ENCODE results near the gene CEACAM1. TPM values are rescaled to one million over a fixed set of nuclear protein-coding genes. Genes with fewer than 3 reads are reported as not detected.
"Not testable (repeated sequence)": the region's sequence is repeated elsewhere in the genome, so short reads cannot be mapped to it uniquely, and the experiment has no call there.

CEACAM1 gene
- polyA plus RNA-seq, 4 donors: 16.3 to 54.2 (median 32.9) TPM

GRCh38 chr19:42487032-42487797, 41.1 kb downstream of the CEACAM1 start:
- Histone ChIP-seq H3K27me3 (ENCODE audit: control insufficient read depth in 3 of 3, insufficient read depth in 3 of 3, low read length in 3 of 3) (no peaks in the 10 kb centered on the region), H3K4me3 (ENCODE audit: low read depth in 1 of 3, low read length in 3 of 3) (no peak overlapping the region), H3K9me3 (ENCODE audit: control insufficient read depth in 2 of 2, insufficient read depth in 1 of 2, low read depth in 1 of 2, low read length in 1 of 2) (no peaks in the 10 kb centered on the region), H3K4me1 (ENCODE audit: control insufficient read depth in 3 of 3, insufficient read depth in 2 of 3, low read depth in 1 of 3, low read length in 2 of 3) (peaks cover 0 to 5% (median 0%) of the 10 kb centered on the region in 3 donors), H3K27ac (ENCODE audit: low read depth in 1 of 3, low read length in 2 of 3) (no peak overlapping the region), H3K36me3 (ENCODE audit: control insufficient read depth in 3 of 3, insufficient read depth in 2 of 3, low read depth in 1 of 3, low read length in 3 of 3) (no peaks in the 10 kb centered on the region)
- 80 to 91% (median 86%) methylated on average over 3 of the region's 3 CpGs for WGBS, 3 donors
- FAIRE-seq: no peak
- DNase-seq: no peak

GRCh38 chr19:42485036-42485435, 43.2 kb downstream of the CEACAM1 start:
- FAIRE-seq; H3K9me3 ChIP-seq (ENCODE audit: control insufficient read depth in 2 of 2, insufficient read depth in 1 of 2, low read depth in 1 of 2, low read length in 1 of 2); H3K36me3 ChIP-seq (ENCODE audit: control insufficient read depth in 3 of 3, insufficient read depth in 2 of 3, low read depth in 1 of 3, low read length in 3 of 3); H3K4me3 ChIP-seq (ENCODE audit: low read depth in 1 of 3, low read length in 3 of 3); H3K27me3 ChIP-seq (ENCODE audit: control insufficient read depth in 3 of 3, insufficient read depth in 3 of 3, low read length in 3 of 3); H3K27ac ChIP-seq (ENCODE audit: low read depth in 1 of 3, low read length in 2 of 3); DNase-seq: not testable (repeated sequence)
- H3K4me1 ChIP-seq (ENCODE audit: control insufficient read depth in 3 of 3, insufficient read depth in 2 of 3, low read depth in 1 of 3, low read length in 2 of 3): peaks cover 0 to 12% (median 0%) of the 10 kb centered on the region in 3 donors
- 87 to 89% (median 88%) methylated on average over 4 of the region's 4 CpGs for WGBS, 3 donors

GRCh38 chr19:42480335-42481095, 47.8 kb downstream of the CEACAM1 start:
- Histone ChIP-seq H3K27me3 (ENCODE audit: control insufficient read depth in 3 of 3, insufficient read depth in 3 of 3, low read length in 3 of 3) (no peaks in the 10 kb centered on the region), H3K27ac (ENCODE audit: low read depth in 1 of 3, low read length in 2 of 3) (peak overlapping the region in 1 of 3 donors; percentile 36), H3K4me3 (ENCODE audit: low read depth in 1 of 3, low read length in 3 of 3) (no peak overlapping the region), H3K36me3 (ENCODE audit: control insufficient read depth in 3 of 3, insufficient read depth in 2 of 3, low read depth in 1 of 3, low read length in 3 of 3) (no peaks in the 10 kb centered on the region), H3K9me3 (ENCODE audit: control insufficient read depth in 2 of 2, insufficient read depth in 1 of 2, low read depth in 1 of 2, low read length in 1 of 2) (no peaks in the 10 kb centered on the region), H3K4me1 (ENCODE audit: control insufficient read depth in 3 of 3, insufficient read depth in 2 of 3, low read depth in 1 of 3, low read length in 2 of 3) (peaks cover 0 to 6% (median 0%) of the 10 kb centered on the region in 3 donors)
- WGBS, 3 donors: 34 to 59% (median 55%) methylated on average over 7 of the region's 7 CpGs
- DNase-seq (peak in 1 of 2 donors; percentile 53), FAIRE-seq (no peak)

DNA sequence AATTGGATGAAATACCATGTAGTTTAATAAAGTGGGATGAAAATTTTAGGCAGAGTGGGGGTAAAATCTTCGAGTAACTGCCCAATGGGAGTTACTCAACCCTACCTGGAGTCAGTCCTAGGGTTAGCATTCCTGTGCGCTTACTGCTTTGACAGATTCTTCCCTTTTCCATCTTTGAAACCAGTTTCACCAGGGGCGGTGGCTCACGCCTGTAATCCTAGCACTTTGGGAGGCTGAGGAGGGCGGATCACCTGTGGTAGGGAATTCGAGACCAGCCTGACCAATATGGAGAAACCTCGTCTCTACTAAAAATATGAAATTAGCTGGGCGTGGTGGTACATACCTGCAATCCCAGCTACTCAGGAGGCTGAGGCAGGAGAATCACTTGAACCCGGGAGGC, 48.5 kb downstream of the CEACAM1 start:
- no peaks in the 10 kb centered on the region for H3K9me3 ChIP-seq (ENCODE audit: control insufficient read depth in 2 of 2, insufficient read depth in 1 of 2, low read depth in 1 of 2, low read length in 1 of 2)
- FAIRE-seq (no peak), DNase-seq (no peak)
- H3K36me3 ChIP-seq (ENCODE audit: control insufficient read depth in 3 of 3, insufficient read depth in 2 of 3, low read depth in 1 of 3, low read length in 3 of 3): no peaks in the 10 kb centered on the region
- no peaks in the 10 kb centered on the region for H3K27me3 ChIP-seq (ENCODE audit: control insufficient read depth in 3 of 3, insufficient read depth in 3 of 3, low read length in 3 of 3)
- no peak overlapping the region for H3K27ac ChIP-seq (ENCODE audit: low read depth in 1 of 3, low read length in 2 of 3)
- H3K4me1 ChIP-seq (ENCODE audit: control insufficient read depth in 3 of 3, insufficient read depth in 2 of 3, low read depth in 1 of 3, low read length in 2 of 3): peaks cover 0 to 6% (median 0%) of the 10 kb centered on the region in 3 donors
- no peak overlapping the region for H3K4me3 ChIP-seq (ENCODE audit: low read depth in 1 of 3, low read length in 3 of 3)
- WGBS, 3 donors: 92 to 94% (median 93%) methylated on average over 9 of the region's 9 CpGs

DNA sequence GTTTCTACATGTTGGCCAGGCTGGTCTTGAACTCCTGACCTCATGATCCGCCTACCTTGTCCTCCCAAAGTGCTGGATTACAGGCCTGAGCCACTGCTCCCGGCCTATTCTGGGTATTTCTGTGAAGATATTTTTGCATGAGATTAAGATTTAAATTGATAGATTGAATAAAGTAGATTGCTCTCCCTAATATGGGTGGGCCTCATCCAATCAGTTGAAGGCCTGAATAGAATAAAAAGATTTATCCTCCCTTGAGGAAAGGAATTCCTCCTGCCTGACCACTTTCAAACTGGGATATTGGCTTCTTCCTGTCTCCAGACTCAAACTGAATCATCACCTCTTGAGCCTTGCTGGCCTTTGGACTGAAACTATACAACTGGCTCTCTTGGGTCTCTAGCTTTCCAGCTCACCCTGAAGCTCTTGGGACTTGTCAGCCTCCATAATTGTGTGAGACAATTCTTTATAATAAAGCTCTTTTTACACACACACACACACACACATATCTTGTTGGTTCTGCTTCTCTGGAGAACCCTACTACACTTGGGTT, 49.4 kb downstream of the CEACAM1 start:
- Histone ChIP-seq H3K9me3 (ENCODE audit: control insufficient read depth in 2 of 2, insufficient read depth in 1 of 2, low read depth in 1 of 2, low read length in 1 of 2) (no peaks in the 10 kb centered on the region), H3K4me3 (ENCODE audit: low read depth in 1 of 3, low read length in 3 of 3) (no peak overlapping the region), H3K4me1 (ENCODE audit: control insufficient read depth in 3 of 3, insufficient read depth in 2 of 3, low read depth in 1 of 3, low read length in 2 of 3) (peaks cover 0 to 6% (median 0%) of the 10 kb centered on the region in 3 donors), H3K36me3 (ENCODE audit: control insufficient read depth in 3 of 3, insufficient read depth in 2 of 3, low read depth in 1 of 3, low read length in 3 of 3) (no peaks in the 10 kb centered on the region), H3K27me3 (ENCODE audit: control insufficient read depth in 3 of 3, insufficient read depth in 3 of 3, low read length in 3 of 3) (no peaks in the 10 kb centered on the region), H3K27ac (ENCODE audit: low read depth in 1 of 3, low read length in 2 of 3) (peak overlapping the region in 1 of 3 donors; percentile 39)
- 88 to 97% (median 95%) methylated on average over 2 of the region's 2 CpGs for WGBS, 3 donors
- FAIRE-seq (no peak), DNase-seq (peak; percentile 53 to 68)

DNA sequence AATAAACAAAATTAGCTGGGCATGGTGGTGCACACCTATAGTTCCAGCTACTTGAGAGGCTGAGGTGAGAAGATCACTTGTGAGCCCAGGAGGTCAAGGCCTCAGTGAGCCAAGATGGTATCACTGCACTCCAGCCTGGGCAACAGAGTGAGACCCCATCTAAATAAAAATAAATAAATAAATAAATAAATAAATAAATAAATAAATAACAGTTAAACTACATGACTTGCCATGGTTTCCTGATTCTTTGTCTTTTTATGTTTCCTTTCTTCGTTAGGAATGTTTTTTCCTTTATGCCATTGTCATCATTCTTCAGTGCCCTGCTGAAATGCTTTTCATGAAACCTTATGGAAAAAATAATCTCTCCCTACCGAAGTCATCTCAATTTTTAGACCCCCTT, 50.3 kb downstream of the CEACAM1 start:
- no peak overlapping the region for H3K27ac ChIP-seq (ENCODE audit: low read depth in 1 of 3, low read length in 2 of 3)
- no peaks in the 10 kb centered on the region for H3K36me3 ChIP-seq (ENCODE audit: control insufficient read depth in 3 of 3, insufficient read depth in 2 of 3, low read depth in 1 of 3, low read length in 3 of 3)
- DNase-seq: no peak
- H3K4me1 ChIP-seq (ENCODE audit: control insufficient read depth in 3 of 3, insufficient read depth in 2 of 3, low read depth in 1 of 3, low read length in 2 of 3): peaks cover 0 to 6% (median 0%) of the 10 kb centered on the region in 3 donors
- no peak overlapping the region for H3K4me3 ChIP-seq (ENCODE audit: low read depth in 1 of 3, low read length in 3 of 3)
- WGBS, 3 donors: 91 to 96% (median 93%) methylated on average over 2 of the region's 2 CpGs
- FAIRE-seq: no peak
- H3K27me3 ChIP-seq (ENCODE audit: control insufficient read depth in 3 of 3, insufficient read depth in 3 of 3, low read length in 3 of 3): no peaks in the 10 kb centered on the region
- H3K9me3 ChIP-seq (ENCODE audit: control insufficient read depth in 2 of 2, insufficient read depth in 1 of 2, low read depth in 1 of 2, low read length in 1 of 2): no peaks in the 10 kb centered on the region

DNA sequence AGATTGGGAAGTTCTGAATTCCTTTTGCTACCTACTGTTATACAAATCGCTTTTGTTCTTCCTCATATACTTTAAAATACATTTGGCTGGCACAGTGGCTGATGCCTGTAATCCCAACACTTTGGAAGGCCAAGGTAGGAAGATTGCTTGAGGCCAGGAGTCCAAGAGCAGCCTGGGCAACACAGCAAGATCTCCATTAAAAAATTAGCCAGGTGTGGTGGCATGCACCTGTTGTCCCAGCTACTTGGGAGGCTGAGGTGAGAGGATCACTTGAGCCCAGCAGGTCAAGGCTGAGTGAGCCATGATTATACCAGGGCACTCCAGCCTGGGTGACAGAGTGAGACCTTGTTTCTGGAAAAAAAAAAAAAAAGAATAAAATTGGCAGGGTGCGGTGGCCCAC, 51.2 kb downstream of the CEACAM1 start:
- FAIRE-seq: no peak
- 92 to 98% (median 94%) methylated on average over 2 of the region's 2 CpGs for WGBS, 3 donors
- Histone ChIP-seq H3K4me1 (ENCODE audit: control insufficient read depth in 3 of 3, insufficient read depth in 2 of 3, low read depth in 1 of 3, low read length in 2 of 3) (peaks cover 0 to 6% (median 0%) of the 10 kb centered on the region in 3 donors), H3K27me3 (ENCODE audit: control insufficient read depth in 3 of 3, insufficient read depth in 3 of 3, low read length in 3 of 3) (no peaks in the 10 kb centered on the region), H3K36me3 (ENCODE audit: control insufficient read depth in 3 of 3, insufficient read depth in 2 of 3, low read depth in 1 of 3, low read length in 3 of 3) (no peaks in the 10 kb centered on the region), H3K9me3 (ENCODE audit: control insufficient read depth in 2 of 2, insufficient read depth in 1 of 2, low read depth in 1 of 2, low read length in 1 of 2) (no peaks in the 10 kb centered on the region), H3K27ac (ENCODE audit: low read depth in 1 of 3, low read length in 2 of 3) (no peak overlapping the region), H3K4me3 (ENCODE audit: low read depth in 1 of 3, low read length in 3 of 3) (no peak overlapping the region)
- no peak for DNase-seq

DNA sequence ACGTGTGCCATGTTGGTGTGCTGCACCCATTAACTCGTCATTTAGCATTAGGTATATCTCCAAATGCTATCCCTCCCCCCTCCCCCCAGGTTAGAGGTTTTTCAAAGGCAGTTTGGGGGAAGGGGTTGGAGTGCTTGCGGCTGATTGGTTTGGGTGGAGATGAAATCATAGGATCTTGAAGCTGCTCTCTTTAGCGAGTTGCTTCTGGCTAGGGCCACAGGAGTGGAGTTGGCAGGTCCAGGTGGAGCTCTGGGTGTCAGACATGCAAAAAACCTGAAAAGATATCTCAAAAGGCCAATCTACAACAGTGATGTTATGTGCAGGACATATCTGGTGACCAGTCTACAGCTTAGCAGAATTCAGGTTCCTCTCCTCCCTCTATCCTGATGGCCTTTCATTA, 52.9 kb downstream of the CEACAM1 start:
- H3K36me3 ChIP-seq (ENCODE audit: control insufficient read depth in 3 of 3, insufficient read depth in 2 of 3, low read depth in 1 of 3, low read length in 3 of 3): no peaks in the 10 kb centered on the region
- H3K4me1 ChIP-seq (ENCODE audit: control insufficient read depth in 3 of 3, insufficient read depth in 2 of 3, low read depth in 1 of 3, low read length in 2 of 3): no peaks in the 10 kb centered on the region
- no peaks in the 10 kb centered on the region for H3K27me3 ChIP-seq (ENCODE audit: control insufficient read depth in 3 of 3, insufficient read depth in 3 of 3, low read length in 3 of 3)
- no peak for FAIRE-seq
- 79 to 97% (median 83%) methylated on average over 3 to 4 of the region's 4 CpGs for WGBS, 3 donors
- H3K27ac ChIP-seq (ENCODE audit: low read depth in 1 of 3, low read length in 2 of 3): no peak overlapping the region
- DNase-seq: no peak
- H3K9me3 ChIP-seq (ENCODE audit: control insufficient read depth in 2 of 2, insufficient read depth in 1 of 2, low read depth in 1 of 2, low read length in 1 of 2): no peaks in the 10 kb centered on the region
- no peak overlapping the region for H3K4me3 ChIP-seq (ENCODE audit: low read depth in 1 of 3, low read length in 3 of 3)

All from small intestine (tissue), 7 donors.